ENCODE data around the gene RAPGEF1.

The RAPGEF1 gene

GRCh38 chr9:131621551-131622358 is 118.1 kb downstream of the RAPGEF1 start:
- H3K4me3 ChIP-seq (ENCODE audit: low read length), result no peak overlapping the region
- DNase-seq (ENCODE audit: low read depth, low spot score), result no peak

GRCh38 chr9:131620764-131621520 is 118.9 kb downstream of the RAPGEF1 start:
- no peak for DNase-seq (ENCODE audit: low read depth, low spot score)
- H3K4me3 ChIP-seq (ENCODE audit: low read length), result no peak overlapping the region

- H3K4me3 ChIP-seq (ENCODE audit: low read length), result no peak overlapping the region
- no peak for DNase-seq (ENCODE audit: low read depth, low spot score)
Measured at GRCh38 chr9:131619680-131620079, 120.2 kb downstream of the RAPGEF1 start.

- H3K4me3 ChIP-seq (ENCODE audit: low read length), result no peak overlapping the region
- DNase-seq (ENCODE audit: low read depth, low spot score), result no peak
Measured at GRCh38 chr9:131618785-131619184, 121.1 kb downstream of the RAPGEF1 start.

- no peak for DNase-seq (ENCODE audit: low read depth, low spot score)
- H3K4me3 ChIP-seq (ENCODE audit: low read length), result no peak overlapping the region
Measured at GRCh38 chr9:131618071-131618479, 121.8 kb downstream of the RAPGEF1 start.

- no peak overlapping the region for H3K4me3 ChIP-seq (ENCODE audit: low read length)
- no peak for DNase-seq (ENCODE audit: low read depth, low spot score)
Measured at GRCh38 chr9:131617611-131618010, 122.3 kb downstream of the RAPGEF1 start.

GRCh38 chr9:131616983-131617604 is 122.8 kb downstream of the RAPGEF1 start:
- H3K4me3 ChIP-seq (ENCODE audit: low read length), result no peak overlapping the region
- DNase-seq (ENCODE audit: low read depth, low spot score), result no peak

GRCh38 chr9:131614340-131614915 is 125.4 kb downstream of the RAPGEF1 start:
- no peak overlapping the region for H3K4me3 ChIP-seq (ENCODE audit: low read length)
- DNase-seq (ENCODE audit: low read depth, low spot score), result no peak

GRCh38 chr9:131613921-131614320 is 126.0 kb downstream of the RAPGEF1 start:
- DNase-seq (ENCODE audit: low read depth, low spot score), result no peak
- H3K4me3 ChIP-seq (ENCODE audit: low read length), result no peak overlapping the region

- H3K4me3 ChIP-seq (ENCODE audit: low read length), result no peak overlapping the region
- DNase-seq (ENCODE audit: low read depth, low spot score), result no peak
Measured at GRCh38 chr9:131612851-131613250, 127.0 kb downstream of the RAPGEF1 start.

GRCh38 chr9:131611586-131612315 is 128.1 kb downstream of the RAPGEF1 start:
- no peak overlapping the region for H3K4me3 ChIP-seq (ENCODE audit: low read length)
- no peak for DNase-seq (ENCODE audit: low read depth, low spot score)

GRCh38 chr9:131610231-131610761 is 129.6 kb downstream of the RAPGEF1 start:
- H3K4me3 ChIP-seq (ENCODE audit: low read length), result no peak overlapping the region
- no peak for DNase-seq (ENCODE audit: low read depth, low spot score)

GRCh38 chr9:131609099-131609830 is 130.6 kb downstream of the RAPGEF1 start:
- DNase-seq (ENCODE audit: low read depth, low spot score), result no peak
- no peak overlapping the region for H3K4me3 ChIP-seq (ENCODE audit: low read length)

- H3K4me3 ChIP-seq (ENCODE audit: low read length), result no peak overlapping the region
- no peak for DNase-seq (ENCODE audit: low read depth, low spot score)
Measured at GRCh38 chr9:131608493-131609037, 131.3 kb downstream of the RAPGEF1 start.

- DNase-seq (ENCODE audit: low read depth, low spot score), result no peak
- H3K4me3 ChIP-seq (ENCODE audit: low read length), result no peak overlapping the region
Measured at GRCh38 chr9:131607591-131607990, 132.3 kb downstream of the RAPGEF1 start.

- DNase-seq (ENCODE audit: low read depth, low spot score), result no peak
Measured at GRCh38 chr9:131606896-131607567, 132.8 kb downstream of the RAPGEF1 start.

GRCh38 chr9:131605770-131606590 is 133.9 kb downstream of the RAPGEF1 start:
- no peak overlapping the region for H3K4me3 ChIP-seq (ENCODE audit: low read length)
- no peak for DNase-seq (ENCODE audit: low read depth, low spot score)

More at GRCh38 chr9:131606896-131607567, 132.8 kb downstream of the RAPGEF1 start:
- H3K4me3 ChIP-seq (ENCODE audit: low read length), result no peak overlapping the region
